Gastroesophageal sphincter (tissue), 4 donors: ENCODE measurements around the gene UBL4A. TPM values are rescaled to one million over a fixed set of nuclear protein-coding genes. Genes with fewer than 3 reads are reported as not detected.

Experiments
- ATAC-seq: fragments of 150-250 bp; one replicate; pipeline ENCODE4 v1.9.1; 2016; ENCODE audit warnings: mild to moderate bottlenecking, moderate library complexity
- H3K27ac ChIP-seq, 4 donors: fragments of 200-600 bp; sonication (generic) in 3 of 4; 1 replicate in 3 of 4; 2 replicates in 1 of 4; pipeline ENCODE4 v1.5.1; 2016 to 2019
- H3K27me3 ChIP-seq: fragments of 200-600 bp; sonication (generic); one replicate; pipeline ENCODE4 v1.5.1; 2019
- H3K36me3 ChIP-seq, 2 donors: fragments of 200-600 bp; sonication (generic); one replicate each; pipeline ENCODE4 v1.5.1; 2019; ENCODE audit warnings: control low read depth in 1 of 2
- H3K4me1 ChIP-seq, 3 donors: fragments of 200-600 bp; sonication (generic); 1 replicate in 2 of 3; 2 replicates in 1 of 3; pipeline ENCODE4 v1.5.1; 2016 to 2019; ENCODE audit warnings: control low read depth in 2 of 3
- H3K4me3 ChIP-seq, 2 donors: fragments of 200-600 bp; sonication (generic); one replicate each; pipeline ENCODE4 v1.5.1; 2019; ENCODE audit warnings: mild to moderate bottlenecking in 1 of 2, moderate library complexity in 1 of 2
- H3K9me3 ChIP-seq, 3 donors: fragments of 200-600 bp; sonication (generic); one replicate each; pipeline ENCODE4 v1.5.1; 2017 to 2019; ENCODE audit warnings: control low read depth in 2 of 3
- CTCF ChIP-seq, 4 experiments: fragments of 200-600 bp in 2 of 4; fragments of 450-650 bp in 2 of 4; sonication (generic) in 1 of 4; IDR thresholded peaks; one replicate each; pipeline ENCODE4 v1.5.1; 2017 to 2019; ENCODE audit warnings: antibody characterized with exemption in 4 of 4, mild to moderate bottlenecking in 2 of 4, moderate library complexity in 2 of 4
- EP300 ChIP-seq: sonication (generic); formaldehyde crosslinking; IDR thresholded peaks from one replicate; pipeline ENCODE4 v1.6.1; 2017; ENCODE audit warnings: antibody characterized with exemption, mild to moderate bottlenecking
- POLR2A ChIP-seq, 2 donors: fragments of 450-650 bp; IDR thresholded peaks; one replicate each; pipeline ENCODE4 v1.6.1; 2017; ENCODE audit warnings: antibody characterized with exemption in 2 of 2, mild to moderate bottlenecking in 2 of 2, moderate library complexity in 1 of 2
- POLR2AphosphoS5 ChIP-seq: sonication (generic); formaldehyde crosslinking; IDR thresholded peaks from one replicate; pipeline ENCODE4 v1.6.1; 2017; ENCODE audit warnings: antibody characterized with exemption
- WGBS, 2 donors: methylation state at CpG; one replicate each; pipeline ENCODE4 v1.1.5; 2018; ENCODE audit warnings: low coverage in 1 of 2; 5-methylcytosine and 5-hydroxymethylcytosine counted together
- total RNA-seq, 4 donors: library from RNA; depleted of rRNA; stranded (reverse); fragments of >200 nt; gene quantifications; one replicate each; pipeline ENCODE4 v1.1.0, GENCODE V29; 2016

UBL4A gene
- total RNA-seq, 4 donors from 2014 or later: 35.9 to 80.2 (median 47.0) TPM

- no peak overlapping the region for H3K27ac ChIP-seq
- peaks cover 0 to 56% of the 10 kb centered on the region in 2 donors for H3K36me3 ChIP-seq
- no peak for TF ChIP-seq CTCF (IDR thresholded peaks at IDR 0.05)
- TF ChIP-seq EP300: no peak
- TF ChIP-seq POLR2AphosphoS5: no peak
- TF ChIP-seq POLR2A (IDR thresholded peaks at IDR 0.05): no peak
- no peak overlapping the region for H3K4me3 ChIP-seq
- 81% methylated on average over 7 of the region's 17 CpGs; no CpG with 5 or more reads in 1 of the 2 donors for WGBS, 2 donors
- ATAC-seq: no peak
- peaks cover 0 to 9% (median 0%) of the 10 kb centered on the region in 3 donors for H3K4me1 ChIP-seq
- no peaks in the 10 kb centered on the region for H3K9me3 ChIP-seq
- no peaks in the 10 kb centered on the region for H3K27me3 ChIP-seq
Measured at GRCh38 chrX:154450312-154450711, 36.1 kb downstream of the UBL4A start.

- H3K4me3 ChIP-seq: no peak overlapping the region
- no peaks in the 10 kb centered on the region for H3K27me3 ChIP-seq
- no peak for ATAC-seq
- peaks cover 0 to 56% of the 10 kb centered on the region in 2 donors for H3K36me3 ChIP-seq
- TF ChIP-seq EP300 (no peak), POLR2A (IDR thresholded peaks at IDR 0.05) (no peak), CTCF (IDR thresholded peaks at IDR 0.05) (no peak), POLR2AphosphoS5 (no peak)
- WGBS, 2 donors: no CpG with 5 or more reads among the region's 18 CpGs
- H3K4me1 ChIP-seq: peaks cover 0 to 16% (median 0%) of the 10 kb centered on the region in 3 donors
- H3K9me3 ChIP-seq: no peaks in the 10 kb centered on the region
- no peak overlapping the region for H3K27ac ChIP-seq
Measured at GRCh38 chrX:154449618-154450017, 36.8 kb downstream of the UBL4A start.

- 83% methylated on average over 6 of the region's 14 CpGs; no CpG with 5 or more reads in 1 of the 2 donors for WGBS, 2 donors
- ATAC-seq: no peak
Measured at GRCh38 chrX:154448484-154448883, 37.9 kb downstream of the UBL4A start.

GRCh38 chrX:154446430-154446829 is 40.0 kb downstream of the UBL4A start:
- Histone ChIP-seq H3K4me1 (peaks cover 0 to 26% (median 0%) of the 10 kb centered on the region in 3 donors), H3K27ac (no peak overlapping the region), H3K36me3 (peaks cover 0 to 65% of the 10 kb centered on the region in 2 donors), H3K27me3 (no peaks in the 10 kb centered on the region), H3K9me3 (no peaks in the 10 kb centered on the region), H3K4me3 (no peak overlapping the region)
- no peak for TF ChIP-seq POLR2A (IDR thresholded peaks at IDR 0.05)
- no peak for TF ChIP-seq CTCF (IDR thresholded peaks at IDR 0.05)
- TF ChIP-seq EP300: no peak
- TF ChIP-seq POLR2AphosphoS5: no peak
- 94 to 97% methylated on average over 5 to 11 of the region's 12 CpGs for WGBS, 2 donors
- ATAC-seq: no peak

More at GRCh38 chrX:154448484-154448883, 37.9 kb downstream of the UBL4A start:
- H3K36me3 ChIP-seq: peaks cover 0 to 56% of the 10 kb centered on the region in 2 donors
- TF ChIP-seq CTCF (IDR thresholded peaks at IDR 0.05) (no peak), EP300 (no peak), POLR2A (IDR thresholded peaks at IDR 0.05) (no peak), POLR2AphosphoS5 (no peak)
- no peaks in the 10 kb centered on the region for H3K9me3 ChIP-seq
- no peak overlapping the region for H3K4me3 ChIP-seq
- H3K27me3 ChIP-seq: no peaks in the 10 kb centered on the region
- H3K27ac ChIP-seq: no peak overlapping the region
- peaks cover 0 to 20% (median 0%) of the 10 kb centered on the region in 3 donors for H3K4me1 ChIP-seq

GRCh38 chrX:154445776-154446175 is 40.6 kb downstream of the UBL4A start:
- no peaks in the 10 kb centered on the region for H3K9me3 ChIP-seq
- ATAC-seq: no peak
- peaks cover 0 to 28% (median 0%) of the 10 kb centered on the region in 3 donors for H3K4me1 ChIP-seq
- 94% methylated on average over 8 of the region's 16 CpGs; no CpG with 5 or more reads in 1 of the 2 donors for WGBS, 2 donors
- H3K36me3 ChIP-seq: peaks cover 0 to 66% of the 10 kb centered on the region in 2 donors
- no peak overlapping the region for H3K4me3 ChIP-seq
- no peaks in the 10 kb centered on the region for H3K27me3 ChIP-seq
- H3K27ac ChIP-seq: no peak overlapping the region
- TF ChIP-seq POLR2AphosphoS5: no peak
- TF ChIP-seq POLR2A (IDR thresholded peaks at IDR 0.05): no peak
- TF ChIP-seq EP300: no peak
- TF ChIP-seq CTCF (IDR thresholded peaks at IDR 0.05): no peak
